ENCODE data around the gene ABCD1.

ABCD1 gene

GRCh38 chrX:153782313-153782712 is 57.7 kb downstream of the ABCD1 start:
- no peak for DNase-seq
- Mint-ChIP-seq H3K4me3 (no peak overlapping the region), H3K27me3 (ENCODE audit: low read depth, poor library complexity) (no peaks in the 10 kb centered on the region), H3K36me3 (ENCODE audit: low read depth) (no peaks in the 10 kb centered on the region), H3K9me3 (peaks cover 31% of the 10 kb centered on the region), H3K4me1 (peaks cover 10% of the 10 kb centered on the region), H3K27ac (no peak overlapping the region)
- TF ChIP-seq, protein P1, sequence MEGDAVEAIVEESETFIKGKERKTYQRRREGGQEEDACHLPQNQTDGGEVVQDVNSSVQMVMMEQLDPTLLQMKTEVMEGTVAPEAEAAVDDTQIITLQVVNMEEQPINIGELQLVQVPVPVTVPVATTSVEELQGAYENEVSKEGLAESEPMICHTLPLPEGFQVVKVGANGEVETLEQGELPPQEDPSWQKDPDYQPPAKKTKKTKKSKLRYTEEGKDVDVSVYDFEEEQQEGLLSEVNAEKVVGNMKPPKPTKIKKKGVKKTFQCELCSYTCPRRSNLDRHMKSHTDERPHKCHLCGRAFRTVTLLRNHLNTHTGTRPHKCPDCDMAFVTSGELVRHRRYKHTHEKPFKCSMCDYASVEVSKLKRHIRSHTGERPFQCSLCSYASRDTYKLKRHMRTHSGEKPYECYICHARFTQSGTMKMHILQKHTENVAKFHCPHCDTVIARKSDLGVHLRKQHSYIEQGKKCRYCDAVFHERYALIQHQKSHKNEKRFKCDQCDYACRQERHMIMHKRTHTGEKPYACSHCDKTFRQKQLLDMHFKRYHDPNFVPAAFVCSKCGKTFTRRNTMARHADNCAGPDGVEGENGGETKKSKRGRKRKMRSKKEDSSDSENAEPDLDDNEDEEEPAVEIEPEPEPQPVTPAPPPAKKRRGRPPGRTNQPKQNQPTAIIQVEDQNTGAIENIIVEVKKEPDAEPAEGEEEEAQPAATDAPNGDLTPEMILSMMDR (IDR thresholded peaks at IDR 0.05): no peak

DNA sequence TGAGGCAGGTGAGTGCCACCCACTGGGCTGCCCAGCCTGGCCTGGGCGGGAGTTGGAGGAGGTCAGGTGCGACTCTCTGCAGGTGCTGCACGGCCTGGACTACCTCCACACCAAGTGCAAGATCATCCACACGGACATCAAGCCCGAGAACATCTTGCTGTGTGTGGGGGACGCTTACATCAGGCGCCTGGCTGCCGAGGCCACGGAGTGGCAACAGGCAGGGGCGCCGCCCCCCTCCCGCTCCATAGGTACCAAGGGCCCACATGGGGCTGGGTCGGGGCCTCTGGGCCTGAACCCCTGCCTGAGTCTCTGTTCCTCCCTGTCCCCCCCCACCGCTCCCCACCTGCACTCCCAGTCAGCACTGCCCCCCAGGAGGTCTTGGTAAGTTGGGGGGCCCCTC is 58.2 kb downstream of the ABCD1 start:
- TF ChIP-seq, protein P1 (IDR thresholded peaks at IDR 0.05): no peak
- peaks cover 35% of the 10 kb centered on the region for H3K9me3 Mint-ChIP-seq

DNA sequence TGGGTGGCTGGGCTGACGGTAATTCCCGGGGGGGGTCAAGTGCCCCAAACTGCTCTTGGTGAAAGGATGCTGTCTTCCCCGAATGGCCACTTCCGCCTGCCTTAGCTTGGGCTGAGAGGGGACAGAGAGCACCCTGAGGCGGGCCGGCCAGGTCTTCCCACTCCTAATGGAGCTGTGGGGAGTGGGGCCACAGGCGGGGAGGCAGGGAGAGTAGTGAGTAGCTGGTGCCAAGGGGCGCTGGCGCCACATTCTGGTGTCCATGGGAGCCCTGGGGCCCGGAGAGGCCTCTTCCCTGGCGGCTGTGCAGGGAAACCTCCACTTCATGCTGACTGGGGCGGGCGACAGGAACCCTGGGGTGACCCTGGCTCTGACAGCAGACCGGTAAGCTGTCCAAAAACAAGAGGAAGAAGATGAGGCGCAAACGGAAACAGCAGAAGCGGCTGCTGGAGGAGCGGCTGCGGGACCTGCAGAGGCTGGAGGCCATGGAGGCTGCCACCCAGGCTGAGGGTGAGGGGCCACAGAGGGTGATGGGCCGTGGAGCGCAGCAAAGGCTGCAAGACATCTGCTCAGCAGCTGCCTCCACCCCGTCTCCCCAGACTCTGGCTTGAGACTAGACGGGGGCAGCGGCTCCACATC is 58.8 kb downstream of the ABCD1 start:
- peaks cover 10% of the 10 kb centered on the region for H3K4me1 Mint-ChIP-seq
- TF ChIP-seq, protein P1 (IDR thresholded peaks at IDR 0.05): no peak

More for the DNA sequence above, 58.2 kb downstream of the ABCD1 start:
- no peak overlapping the region for H3K4me3 Mint-ChIP-seq
- H3K36me3 Mint-ChIP-seq (ENCODE audit: low read depth): no peaks in the 10 kb centered on the region
- H3K4me1 Mint-ChIP-seq: peaks cover 10% of the 10 kb centered on the region
- no peak for DNase-seq
- no peaks in the 10 kb centered on the region for H3K27me3 Mint-ChIP-seq (ENCODE audit: low read depth, poor library complexity)
- H3K27ac Mint-ChIP-seq: no peak overlapping the region

DNA sequence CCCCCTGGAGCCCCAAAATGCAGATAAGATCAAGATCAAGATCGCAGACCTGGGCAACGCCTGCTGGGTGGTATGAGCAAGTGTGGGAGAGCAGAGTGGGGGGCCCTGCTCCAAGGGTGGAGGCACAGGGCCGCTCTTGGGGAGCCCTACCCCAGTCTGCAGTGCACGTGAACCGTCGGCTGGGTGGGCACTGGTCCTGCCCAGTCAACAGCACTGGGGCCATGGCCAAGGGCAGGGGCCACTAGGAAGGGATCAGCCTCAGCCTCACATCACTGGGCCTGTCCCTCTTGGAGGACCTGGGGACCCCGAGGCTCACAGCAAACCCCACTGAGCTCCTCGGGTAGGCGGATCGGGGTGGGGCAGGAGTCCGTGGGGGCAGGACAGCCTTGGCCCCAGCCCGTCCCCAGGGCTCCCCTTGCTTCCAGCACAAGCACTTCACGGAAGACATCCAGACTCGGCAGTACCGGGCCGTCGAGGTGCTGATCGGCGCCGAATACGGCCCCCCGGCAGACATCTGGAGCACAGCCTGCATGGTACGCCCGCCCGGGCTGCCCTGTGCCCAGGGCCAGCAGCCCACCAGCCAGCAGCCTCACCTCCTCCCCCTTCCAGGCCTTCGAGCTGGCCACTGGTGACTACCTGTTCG is 59.8 kb downstream of the ABCD1 start:
- Mint-ChIP-seq H3K9me3 (peaks cover 39% of the 10 kb centered on the region), H3K27ac (no peak overlapping the region), H3K27me3 (ENCODE audit: low read depth, poor library complexity) (peaks cover 3% of the 10 kb centered on the region), H3K4me3 (no peak overlapping the region), H3K4me1 (peaks cover 10% of the 10 kb centered on the region), H3K36me3 (ENCODE audit: low read depth) (no peaks in the 10 kb centered on the region)
- no peak for DNase-seq
- TF ChIP-seq, protein P1 (IDR thresholded peaks at IDR 0.05): no peak

More for the DNA sequence above, 58.8 kb downstream of the ABCD1 start:
- no peaks in the 10 kb centered on the region for H3K36me3 Mint-ChIP-seq (ENCODE audit: low read depth)
- H3K27ac Mint-ChIP-seq: no peak overlapping the region
- H3K27me3 Mint-ChIP-seq (ENCODE audit: low read depth, poor library complexity): peaks cover 3% of the 10 kb centered on the region
- H3K4me3 Mint-ChIP-seq: no peak overlapping the region
- H3K9me3 Mint-ChIP-seq: peaks cover 39% of the 10 kb centered on the region
- DNase-seq: no peak

GRCh38 chrX:153786669-153787068 is 62.0 kb downstream of the ABCD1 start:
- Mint-ChIP-seq H3K27me3 (ENCODE audit: low read depth, poor library complexity) (peaks cover 3% of the 10 kb centered on the region), H3K27ac (no peak overlapping the region), H3K9me3 (peaks cover 41% of the 10 kb centered on the region), H3K4me1 (no peaks in the 10 kb centered on the region), H3K4me3 (no peak overlapping the region), H3K36me3 (ENCODE audit: low read depth) (peaks cover 9% of the 10 kb centered on the region)
- TF ChIP-seq, protein P1 (IDR thresholded peaks at IDR 0.05): no peak
- no peak for DNase-seq

- H3K27ac Mint-ChIP-seq: no peak overlapping the region
- peaks cover 49% of the 10 kb centered on the region for H3K9me3 Mint-ChIP-seq
- H3K4me1 Mint-ChIP-seq: peaks cover 9% of the 10 kb centered on the region
- H3K4me3 Mint-ChIP-seq: no peak overlapping the region
- DNase-seq: no peak
- H3K27me3 Mint-ChIP-seq (ENCODE audit: low read depth, poor library complexity): peaks cover 3% of the 10 kb centered on the region
- TF ChIP-seq, protein P1 (IDR thresholded peaks at IDR 0.05): no peak
- H3K36me3 Mint-ChIP-seq (ENCODE audit: low read depth): peaks cover 9% of the 10 kb centered on the region
These were observed 65.0 kb downstream of the ABCD1 start for GRCh38 chrX:153789654-153790053.
